ENCODE data around the gene NUDT11. TPM values are rescaled to one million over a fixed set of nuclear protein-coding genes. Genes with fewer than 3 reads are reported as not detected.
"Not testable (repeated sequence)": the region's sequence is repeated elsewhere in the genome, so short reads cannot be mapped to it uniquely, and the experiment has no call there.

NUDT11 gene
- polyA plus RNA-seq, 1 experiment = 20.2 TPM

- H3K9me3 ChIP-seq (ENCODE audit: control insufficient read depth, insufficient read depth, low read length) = no peaks in the 10 kb centered on the region
- no peak overlapping the region for H3K27ac ChIP-seq (ENCODE audit: low read depth, low read length)
- POLR2A ChIA-PET = no interaction called here
- peak overlapping the region; percentile 63 for H3K4me3 ChIP-seq (ENCODE audit: low read depth, low read length)
- no peak for DNase-seq (ENCODE audit: low read depth, low spot score)
- H3K27me3 ChIP-seq (ENCODE audit: control insufficient read depth, insufficient read depth, low read length) = no peaks in the 10 kb centered on the region
- CTCF ChIA-PET = no interaction called here
- TF ChIP-seq CTCF (IDR thresholded peaks at IDR 0.05; ENCODE audit: low read depth, low read length) = peak; percentile 45
Observed at GRCh38 chrX:51494409-51494808, 2.0 kb downstream of the NUDT11 start.

GRCh38 chrX:51487960-51488267, 8.5 kb downstream of the NUDT11 start:
- no peak for DNase-seq (ENCODE audit: low read depth, low spot score)
- TF ChIP-seq CTCF (IDR thresholded peaks at IDR 0.05; ENCODE audit: low read depth, low read length) = no peak
- Histone ChIP-seq H3K27me3 (ENCODE audit: control insufficient read depth, insufficient read depth, low read length) (no peaks in the 10 kb centered on the region), H3K9me3 (ENCODE audit: control insufficient read depth, insufficient read depth, low read length) (no peaks in the 10 kb centered on the region), H3K27ac (ENCODE audit: low read depth, low read length) (no peak overlapping the region), H3K4me3 (ENCODE audit: low read depth, low read length) (no peak overlapping the region)
- ChIA-PET CTCF (interaction anchor here (0.6 to 2.5 kb wide), 19 partner anchors 9 to 774 kb away, joined by 3 to 30 read pairs (median 3); partner anchors contain the start of gene NUDT11), POLR2A (interaction anchor here (0.9 to 1.3 kb wide), 2 partner anchors 9 to 255 kb away, joined by 3 read pairs; partner anchors contain the start of genes GSPT2 and NUDT11)

GRCh38 chrX:51484616-51485015, 11.8 kb downstream of the NUDT11 start:
- no peaks in the 10 kb centered on the region for H3K9me3 ChIP-seq (ENCODE audit: control insufficient read depth, insufficient read depth, low read length)
- H3K4me3 ChIP-seq (ENCODE audit: low read depth, low read length) = no peak overlapping the region
- ChIA-PET CTCF (no interaction called here), POLR2A (no interaction called here)
- no peaks in the 10 kb centered on the region for H3K27me3 ChIP-seq (ENCODE audit: control insufficient read depth, insufficient read depth, low read length)
- H3K27ac ChIP-seq (ENCODE audit: low read depth, low read length) = no peak overlapping the region
- no peak for TF ChIP-seq CTCF (IDR thresholded peaks at IDR 0.05; ENCODE audit: low read depth, low read length)
- DNase-seq (ENCODE audit: low read depth, low spot score) = no peak

- H3K27ac ChIP-seq (ENCODE audit: low read depth, low read length); H3K27me3 ChIP-seq (ENCODE audit: control insufficient read depth, insufficient read depth, low read length); H3K4me3 ChIP-seq (ENCODE audit: low read depth, low read length); H3K9me3 ChIP-seq (ENCODE audit: control insufficient read depth, insufficient read depth, low read length); POLR2A ChIA-PET; DNase-seq (ENCODE audit: low read depth, low spot score): not testable (repeated sequence)
- CTCF ChIA-PET = interaction anchor here (1.0 kb wide), 1 partner anchor 21 kb away, joined by 4 read pairs; no protein-coding TSS in a partner anchor
Observed at GRCh38 chrX:51482411-51482810, 14.0 kb downstream of the NUDT11 start.

GRCh38 chrX:51476930-51477329, 19.5 kb downstream of the NUDT11 start:
- H3K27me3 ChIP-seq (ENCODE audit: control insufficient read depth, insufficient read depth, low read length) = no peaks in the 10 kb centered on the region
- POLR2A ChIA-PET = no interaction called here
- CTCF ChIA-PET = interaction anchor here (3.4 to 6.2 kb wide), 2 partner anchors 10 to 16 kb away, joined by 30 to 36 read pairs; no protein-coding TSS in a partner anchor

More at GRCh38 chrX:51476930-51477329, 19.5 kb downstream of the NUDT11 start:
- no peak for TF ChIP-seq CTCF (IDR thresholded peaks at IDR 0.05; ENCODE audit: low read depth, low read length)
- no peak overlapping the region for H3K27ac ChIP-seq (ENCODE audit: low read depth, low read length)
- no peaks in the 10 kb centered on the region for H3K9me3 ChIP-seq (ENCODE audit: control insufficient read depth, insufficient read depth, low read length)
- no peak for DNase-seq (ENCODE audit: low read depth, low spot score)
- no peak overlapping the region for H3K4me3 ChIP-seq (ENCODE audit: low read depth, low read length)

All from AG04450 (cell line).